Colonic mucosa (tissue), 4 donors: ENCODE results near the gene MGME1. TPM values are rescaled to one million over a fixed set of nuclear protein-coding genes. Genes with fewer than 3 reads are reported as not detected.

Source experiments
- DNase-seq: peaks from one replicate; pipeline ENCODE4 v3.0.0-alpha.2; 2020
- H3K27ac ChIP-seq: fragments of 200-600 bp; one replicate; pipeline ENCODE4 v1.8.0; 2021
- H3K27me3 ChIP-seq: fragments of 200-600 bp; one replicate; pipeline ENCODE4 v1.8.0; 2021
- H3K36me3 ChIP-seq: fragments of 200-600 bp; one replicate; pipeline ENCODE4 v1.8.0; 2021
- H3K4me1 ChIP-seq: fragments of 200-600 bp; one replicate; pipeline ENCODE4 v1.8.0; 2021; ENCODE audit warnings: mild to moderate bottlenecking
- H3K4me3 ChIP-seq: fragments of 200-600 bp; one replicate; pipeline ENCODE4 v1.8.0; 2021
- H3K9ac ChIP-seq, 2 donors: one replicate each; pipeline ENCODE4 v1.7.0; 2013; ENCODE audit warnings: control low read depth in 2 of 2, low read depth in 2 of 2, low read length in 2 of 2
- H3K9me3 ChIP-seq: fragments of 200-600 bp; one replicate; pipeline ENCODE4 v1.8.0; 2021
- intact Hi-C: fragments of 100-400 bp; cut with DNase I; formaldehyde crosslinking; loops from one replicate; pipeline ENCODE4 v1.14.1; 2022
- total RNA-seq, 2 donors: library from RNA; stranded (reverse); fragmentation: NEBNext Ultra II Directional in 1 of 2; extraction: Animal tissue kit (Norgen Biotek cat#: 25700) in 1 of 2; gene quantifications; one replicate each; pipeline ENCODE4 v1.2.1, GENCODE V29; 2021
- TF ChIP-seq, protein P1 (sequence below): fragments of 200-600 bp; IDR thresholded peaks from one replicate; pipeline ENCODE4 v1.8.0; 2022; ENCODE audit warnings: antibody characterized with exemption, mild to moderate bottlenecking
- donor health status: healthy.
- donor health status: DM: no; HTN: no; CAD: no.
- donor health status: DM: no; HTN: no; CAD: no.

The MGME1 gene
- total RNA-seq, 2 donors from 2014 or later: 20.5 to 21.1 TPM

DNA sequence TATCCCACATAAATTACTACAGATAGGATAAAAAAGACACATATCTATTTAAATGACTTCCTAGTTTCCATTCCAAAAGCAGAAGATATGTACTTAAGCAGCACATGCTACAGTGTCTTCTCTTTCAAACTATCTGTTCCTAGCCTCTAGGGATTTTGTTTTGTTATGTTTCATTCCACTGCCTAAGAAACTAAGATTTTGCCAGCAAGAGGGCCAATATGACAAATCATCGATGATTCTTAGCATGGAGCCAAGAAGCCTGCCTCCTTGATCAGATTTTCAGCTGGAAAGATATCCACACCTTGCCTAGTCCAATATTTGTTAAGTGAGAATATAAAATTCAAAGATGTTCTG, 7.3 kb upstream of the MGME1 start:
- Histone ChIP-seq H3K9ac (peak overlapping the region in 1 of 2 donors; percentile 70), H3K4me3 (no peak overlapping the region), H3K4me1 (peaks cover 25% of the 10 kb centered on the region), H3K9me3 (no peaks in the 10 kb centered on the region), H3K27me3 (no peaks in the 10 kb centered on the region), H3K27ac (peak overlapping the region; percentile 62), H3K36me3 (no peaks in the 10 kb centered on the region)
- intact Hi-C loops: no loop called here
- no peak for DNase-seq
- TF ChIP-seq, protein P1, sequence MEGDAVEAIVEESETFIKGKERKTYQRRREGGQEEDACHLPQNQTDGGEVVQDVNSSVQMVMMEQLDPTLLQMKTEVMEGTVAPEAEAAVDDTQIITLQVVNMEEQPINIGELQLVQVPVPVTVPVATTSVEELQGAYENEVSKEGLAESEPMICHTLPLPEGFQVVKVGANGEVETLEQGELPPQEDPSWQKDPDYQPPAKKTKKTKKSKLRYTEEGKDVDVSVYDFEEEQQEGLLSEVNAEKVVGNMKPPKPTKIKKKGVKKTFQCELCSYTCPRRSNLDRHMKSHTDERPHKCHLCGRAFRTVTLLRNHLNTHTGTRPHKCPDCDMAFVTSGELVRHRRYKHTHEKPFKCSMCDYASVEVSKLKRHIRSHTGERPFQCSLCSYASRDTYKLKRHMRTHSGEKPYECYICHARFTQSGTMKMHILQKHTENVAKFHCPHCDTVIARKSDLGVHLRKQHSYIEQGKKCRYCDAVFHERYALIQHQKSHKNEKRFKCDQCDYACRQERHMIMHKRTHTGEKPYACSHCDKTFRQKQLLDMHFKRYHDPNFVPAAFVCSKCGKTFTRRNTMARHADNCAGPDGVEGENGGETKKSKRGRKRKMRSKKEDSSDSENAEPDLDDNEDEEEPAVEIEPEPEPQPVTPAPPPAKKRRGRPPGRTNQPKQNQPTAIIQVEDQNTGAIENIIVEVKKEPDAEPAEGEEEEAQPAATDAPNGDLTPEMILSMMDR: no peak

DNA sequence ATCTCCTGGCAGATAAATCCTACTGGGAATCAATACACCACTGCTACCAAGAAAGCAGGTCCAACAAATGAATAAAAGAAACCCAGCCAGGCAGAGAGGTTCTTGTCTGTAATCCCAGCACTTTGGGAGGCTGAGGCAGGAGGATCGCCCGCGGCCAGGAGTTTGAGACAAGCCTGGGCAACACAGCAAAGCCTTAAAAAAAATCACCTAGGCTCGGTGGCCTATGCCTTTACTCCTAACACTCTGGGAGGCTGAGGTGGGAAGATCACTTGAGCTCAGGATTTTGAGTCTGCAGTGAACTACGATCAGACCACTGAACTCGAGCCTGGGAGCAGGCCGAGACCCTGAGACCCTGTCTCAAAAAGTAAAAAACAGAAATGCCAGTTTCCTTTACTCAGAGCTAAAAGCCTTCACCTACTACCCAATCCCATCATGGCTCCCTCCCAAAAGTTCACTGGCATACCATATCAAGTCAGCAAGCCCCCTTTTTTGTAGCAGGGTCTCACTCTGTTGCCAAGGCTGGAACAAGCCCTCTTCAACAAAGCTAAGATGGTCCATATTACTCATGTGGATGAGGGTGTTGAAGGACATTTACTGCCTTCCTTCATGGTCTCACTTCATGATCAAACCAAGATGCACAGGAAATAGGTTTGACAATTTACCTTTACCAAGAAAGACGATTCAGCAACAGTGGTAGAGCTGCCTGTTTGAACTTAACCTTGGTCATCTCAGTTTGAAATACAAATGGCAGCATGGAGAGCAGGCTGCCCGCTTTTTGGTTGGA, 5.5 kb upstream of the MGME1 start:
- intact Hi-C loops: no loop called here
- no peak for DNase-seq
- Histone ChIP-seq H3K27ac (peak overlapping the region; percentile 62), H3K4me3 (no peak overlapping the region), H3K9ac (no peak overlapping the region), H3K27me3 (no peaks in the 10 kb centered on the region), H3K36me3 (no peaks in the 10 kb centered on the region), H3K4me1 (peaks cover 25% of the 10 kb centered on the region), H3K9me3 (no peaks in the 10 kb centered on the region)
- TF ChIP-seq, protein P1: no peak

DNA sequence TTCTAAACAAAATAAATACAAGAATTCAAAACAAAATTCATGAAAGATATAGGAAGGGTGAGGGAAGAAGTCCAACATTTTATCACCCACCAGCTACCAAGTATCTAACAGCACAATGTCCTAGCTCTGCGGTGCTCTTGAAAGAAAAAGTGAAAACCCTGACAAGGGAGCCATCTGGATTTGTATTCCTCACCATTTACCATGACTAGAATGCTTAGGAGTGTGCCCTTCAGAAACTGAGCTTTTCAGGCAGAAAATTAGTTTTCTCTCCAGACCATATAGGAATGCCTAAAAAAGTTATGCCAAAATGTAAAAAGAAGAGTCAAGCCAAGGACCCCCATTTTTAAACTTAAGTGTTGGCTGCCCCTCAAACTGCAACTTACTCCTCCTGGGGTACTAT, 4.7 kb upstream of the MGME1 start:
- H3K9me3 ChIP-seq: no peaks in the 10 kb centered on the region
- TF ChIP-seq, protein P1: no peak
- H3K4me3 ChIP-seq: no peak overlapping the region
- no peak for DNase-seq
- peak overlapping the region; percentile 97 for H3K27ac ChIP-seq
- intact Hi-C loops: no loop called here
- no peaks in the 10 kb centered on the region for H3K27me3 ChIP-seq
- peak overlapping the region in 1 of 2 donors; percentile 95 for H3K9ac ChIP-seq
- H3K36me3 ChIP-seq: no peaks in the 10 kb centered on the region
- peaks cover 21% of the 10 kb centered on the region for H3K4me1 ChIP-seq

DNA sequence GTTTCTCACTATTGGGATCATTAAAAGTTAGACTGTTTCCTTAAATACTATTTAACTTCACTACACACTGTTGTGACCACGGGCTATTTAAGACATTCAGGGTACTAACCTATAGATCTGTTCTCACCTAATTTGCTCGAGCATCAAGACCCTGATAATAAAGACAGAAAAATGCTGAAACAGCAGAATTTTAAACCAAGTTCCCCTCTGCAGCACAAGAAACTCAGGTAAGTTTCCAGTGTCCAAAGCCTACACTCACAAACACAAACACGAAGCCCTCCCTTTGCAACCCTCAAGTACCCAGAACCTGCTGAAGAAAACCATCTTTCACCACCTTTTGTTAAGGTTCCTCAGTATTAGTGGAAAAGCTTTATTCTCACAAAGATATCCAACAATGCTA, 4.2 kb upstream of the MGME1 start:
- DNase-seq: no peak
- Histone ChIP-seq H3K4me3 (no peak overlapping the region), H3K4me1 (peaks cover 15% of the 10 kb centered on the region), H3K36me3 (no peaks in the 10 kb centered on the region), H3K9me3 (no peaks in the 10 kb centered on the region), H3K27me3 (no peaks in the 10 kb centered on the region), H3K27ac (peak overlapping the region; percentile 97), H3K9ac (peak overlapping the region in 1 of 2 donors; percentile 95)
- TF ChIP-seq, protein P1: no peak
- intact Hi-C loops: no loop called here

DNA sequence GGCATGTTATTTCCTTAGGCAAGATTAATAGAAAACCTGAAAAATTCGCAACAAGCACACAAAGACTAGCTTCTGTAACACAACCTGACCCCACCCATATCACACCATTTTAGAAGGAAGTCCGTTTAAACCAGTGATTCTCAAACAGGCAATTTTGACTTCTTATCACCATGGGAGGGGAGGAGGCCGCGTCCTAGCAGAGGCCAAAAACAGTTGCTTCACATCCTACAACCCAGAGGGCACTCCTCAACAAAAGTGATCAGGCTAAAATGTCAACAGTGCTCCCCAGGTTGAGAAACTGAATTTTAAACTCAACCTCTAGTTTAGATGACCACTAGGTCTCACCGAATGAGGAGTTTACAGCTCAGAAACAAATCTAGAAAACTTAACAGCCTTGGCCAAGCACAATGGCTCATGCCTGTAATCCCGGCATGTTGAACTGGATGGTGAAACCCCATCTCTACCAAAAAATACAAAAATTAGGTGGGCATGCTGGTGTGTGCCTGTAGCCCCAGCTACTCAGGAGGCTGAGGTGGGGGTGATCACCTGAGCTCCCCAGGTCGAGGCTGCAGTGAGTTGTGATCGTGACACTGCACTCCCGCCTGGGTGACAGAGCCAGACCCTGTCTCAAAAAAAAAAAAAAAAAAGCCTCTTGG, 3.6 kb upstream of the MGME1 start:
- TF ChIP-seq, protein P1: no peak
- H3K36me3 ChIP-seq: no peaks in the 10 kb centered on the region
- peak overlapping the region; percentile 31 to 95 for H3K9ac ChIP-seq
- H3K4me3 ChIP-seq: no peak overlapping the region
- DNase-seq: peak; percentile 56
- intact Hi-C loops: no loop called here
- H3K4me1 ChIP-seq: peaks cover 13% of the 10 kb centered on the region
- H3K27ac ChIP-seq: peak overlapping the region; percentile 97
- H3K9me3 ChIP-seq: no peaks in the 10 kb centered on the region
- H3K27me3 ChIP-seq: no peaks in the 10 kb centered on the region
